HG03064 (cell line): ENCODE results near the gene VSTM2L.

ENCODE experiments used
- ATAC-seq: cut with Tn5 transposase; IDR thresholded peaks from one replicate; pipeline ENCODE4 v1.9.1; 2021; ENCODE audit warnings: low read depth; ENCODE audit not compliant: unreplicated experiment

Gene VSTM2L

GRCh38 chr20:37983286-37983685 lies 80.4 kb downstream of the VSTM2L start:
- no peak for ATAC-seq

GRCh38 chr20:37984018-37984785 lies 81.3 kb downstream of the VSTM2L start:
- no peak for ATAC-seq

DNA sequence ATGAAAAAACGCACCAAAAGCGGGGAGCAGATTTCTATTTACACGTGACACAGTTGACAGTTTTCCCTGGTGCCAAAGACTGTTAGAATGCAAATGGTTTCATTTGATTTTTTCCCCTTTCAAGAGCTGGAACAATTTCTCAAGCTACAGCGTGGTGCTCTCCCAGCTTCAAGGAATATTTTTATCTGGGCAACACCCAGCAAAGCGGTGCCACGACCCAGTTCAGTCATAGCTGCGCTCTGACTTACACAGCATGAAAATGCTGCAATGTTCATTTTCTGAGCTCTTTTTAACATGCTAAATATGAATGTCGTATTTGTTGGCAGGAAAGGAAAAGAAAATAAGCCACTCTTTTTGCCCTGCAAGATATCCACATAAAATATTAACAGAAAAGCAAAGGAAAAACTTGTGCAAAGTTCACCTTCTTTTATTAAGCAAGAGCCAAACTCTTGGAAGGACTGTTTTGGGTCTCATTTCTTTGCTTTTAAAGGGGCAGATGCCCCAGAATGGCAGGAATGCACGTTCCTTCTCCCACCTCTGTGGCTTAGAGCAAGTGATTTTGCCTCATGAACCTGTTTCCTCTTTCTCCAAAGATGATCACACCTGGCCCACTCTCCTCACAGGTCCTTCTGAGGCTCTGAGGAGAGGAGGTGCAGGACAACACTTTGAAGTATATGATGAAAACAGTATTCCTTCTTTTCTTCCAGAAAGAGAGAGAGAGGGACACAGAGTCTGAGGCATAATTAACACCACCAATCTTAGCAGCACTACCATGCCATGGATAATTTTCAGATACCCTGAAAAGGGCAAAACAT lies 83.3 kb downstream of the VSTM2L start:
- no peak for ATAC-seq

DNA sequence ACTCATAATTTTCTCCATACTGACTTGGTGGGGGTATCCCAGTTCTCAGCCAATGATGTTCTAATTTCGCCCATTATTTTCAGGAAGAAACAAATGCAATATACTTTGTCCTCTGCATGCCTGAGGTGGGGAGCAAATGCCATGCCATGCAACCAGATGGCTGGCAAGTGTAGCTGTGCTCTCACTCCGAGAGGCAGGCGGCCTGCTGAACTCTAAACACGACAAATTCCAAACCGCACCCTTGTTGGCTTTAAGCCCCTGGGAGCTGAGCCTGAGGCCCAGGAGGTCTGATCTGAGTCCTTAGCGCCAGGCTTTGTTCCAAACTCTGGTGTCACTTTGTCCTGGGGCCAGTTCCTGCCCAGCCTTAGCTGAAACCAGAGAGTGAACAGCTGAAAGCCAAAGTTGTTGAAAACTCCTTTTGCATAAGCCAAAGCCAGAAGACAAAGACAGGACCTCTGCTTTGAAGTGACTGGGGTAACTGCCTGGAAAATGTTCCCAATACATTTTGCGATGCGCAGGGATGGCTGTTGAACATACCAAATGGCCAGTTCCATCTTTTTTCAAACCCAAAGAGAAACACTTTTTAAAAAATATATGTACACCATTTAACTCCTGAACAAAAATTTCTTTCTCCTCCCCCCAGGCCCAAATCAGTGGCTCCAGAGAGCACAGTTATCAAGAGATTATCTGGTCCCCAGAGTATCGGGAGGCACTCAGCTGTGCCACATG lies 84.1 kb downstream of the VSTM2L start:
- no peak for ATAC-seq

DNA sequence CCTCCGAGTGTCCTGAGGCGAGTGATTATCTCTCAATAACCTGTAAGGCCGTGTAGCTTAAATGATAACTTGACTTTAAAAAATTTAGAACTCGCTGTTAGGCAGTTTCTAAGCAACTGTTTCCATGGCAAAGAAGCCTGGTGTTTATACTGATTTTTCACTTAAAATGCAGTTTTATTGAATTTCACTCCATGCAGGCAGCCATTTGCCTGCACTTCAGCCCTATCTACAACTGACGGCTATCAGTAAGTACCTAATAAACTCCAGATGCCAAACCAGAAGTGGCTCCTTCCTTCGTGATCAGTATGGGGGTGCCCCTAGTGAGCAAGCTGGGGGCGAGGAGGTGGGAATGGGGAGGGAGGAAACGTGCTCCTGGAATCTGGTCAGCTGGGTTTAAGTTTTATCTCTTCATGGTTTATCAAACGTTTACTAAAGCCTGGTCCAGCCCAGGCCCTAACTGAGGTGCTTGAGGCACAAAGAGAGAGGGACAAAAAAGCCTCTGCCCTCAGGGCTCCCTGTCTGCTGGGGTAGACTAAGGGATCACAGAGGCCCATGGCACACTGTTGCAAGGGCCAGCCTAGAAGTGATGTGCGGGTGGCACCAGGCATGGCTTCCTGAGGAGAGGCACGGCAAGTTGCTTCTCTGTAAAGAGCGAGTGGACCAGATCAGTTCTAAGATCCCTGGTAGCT lies 84.8 kb downstream of the VSTM2L start:
- ATAC-seq: no peak

GRCh38 chr20:37988306-37988954 lies 85.5 kb downstream of the VSTM2L start:
- no peak for ATAC-seq

GRCh38 chr20:37989601-37990295 lies 86.8 kb downstream of the VSTM2L start:
- ATAC-seq: no peak

- peak; percentile 73 for ATAC-seq
Measured at GRCh38 chr20:37990571-37991151, 87.7 kb downstream of the VSTM2L start.

- no peak for ATAC-seq
Measured at GRCh38 chr20:37991157-37991866, 88.4 kb downstream of the VSTM2L start.

GRCh38 chr20:37991908-37992307 lies 89.0 kb downstream of the VSTM2L start:
- no peak for ATAC-seq

GRCh38 chr20:37992802-37993409 lies 90.0 kb downstream of the VSTM2L start:
- no peak for ATAC-seq

GRCh38 chr20:37994512-37994911 lies 91.6 kb downstream of the VSTM2L start:
- no peak for ATAC-seq
